ENCODE results near the gene COL6A3.

GRCh38 chr2:237383991-237384671, 29.8 kb downstream of the COL6A3 start:
- TF ChIP-seq CTCF (IDR thresholded peaks at IDR 0.05) (no peak), IRF3 (IDR thresholded peaks at IDR 0.05; ENCODE audit: low read depth, low read length) (no peak), NFIC (IDR thresholded peaks at IDR 0.05; ENCODE audit: borderline replicate concordance) (no peak), MXI1 (IDR thresholded peaks at IDR 0.05; ENCODE audit: low read depth, low read length) (no peak), EP300 (IDR thresholded peaks at IDR 0.05; ENCODE audit: borderline replicate concordance in 1 of 2, low read depth in 1 of 2, low read length in 1 of 2) (no peak), POLR2AphosphoS5 (IDR thresholded peaks at IDR 0.05; ENCODE audit: low read depth, low read length) (no peak), USF2 (IDR thresholded peaks at IDR 0.05; ENCODE audit: borderline replicate concordance, low read depth, low read length) (no peak), USF1 (IDR thresholded peaks at IDR 0.05; ENCODE audit: borderline replicate concordance, low read depth) (no peak), EZH2phosphoT487 (IDR thresholded peaks at IDR 0.05; ENCODE audit: borderline replicate concordance, low read depth) (no peak), ZBTB33 (IDR thresholded peaks at IDR 0.05; ENCODE audit: borderline replicate concordance, low read depth) (no peak), CHD2 (IDR thresholded peaks at IDR 0.05; ENCODE audit: low read length, partially characterized antibody) (no peak), GABPA (IDR thresholded peaks at IDR 0.05; ENCODE audit: low read depth) (no peak)

Data from SK-N-SH (cell line).